Measurements from ENCODE around the gene FXYD3. TPM values are rescaled to one million over a fixed set of nuclear protein-coding genes. Genes with fewer than 3 reads are reported as not detected.
"Not testable (repeated sequence)": the region's sequence is repeated elsewhere in the genome, so short reads cannot be mapped to it uniquely, and the experiment has no call there.

FXYD3 gene
- polyA plus RNA-seq, 1 donor = 0.42 TPM

- DNase-seq (ENCODE audit: low read depth) = no peak
These were observed 29.2 kb upstream of the FXYD3 start for GRCh38 chr19:35086455-35086854.

GRCh38 chr19:35087393-35087792 is 28.2 kb upstream of the FXYD3 start:
- no peak for DNase-seq (ENCODE audit: low read depth)

GRCh38 chr19:35088131-35088913 is 27.3 kb upstream of the FXYD3 start:
- DNase-seq (ENCODE audit: low read depth) = no peak

- DNase-seq (ENCODE audit: low read depth) = no peak
These were observed 26.1 kb upstream of the FXYD3 start for GRCh38 chr19:35089554-35089953.

- DNase-seq (ENCODE audit: low read depth) = no peak
These were observed 25.5 kb upstream of the FXYD3 start for GRCh38 chr19:35090160-35090505.

- no peak for DNase-seq (ENCODE audit: low read depth)
These were observed 25.0 kb upstream of the FXYD3 start for GRCh38 chr19:35090506-35091214.

- no peak for DNase-seq (ENCODE audit: low read depth)
These were observed 22.2 kb upstream of the FXYD3 start for GRCh38 chr19:35093430-35093829.

GRCh38 chr19:35093941-35094647 is 21.5 kb upstream of the FXYD3 start:
- DNase-seq (ENCODE audit: low read depth) = no peak

GRCh38 chr19:35094656-35095055 is 21.0 kb upstream of the FXYD3 start:
- DNase-seq (ENCODE audit: low read depth) = no peak

GRCh38 chr19:35095667-35096368 is 19.8 kb upstream of the FXYD3 start:
- DNase-seq (ENCODE audit: low read depth) = no peak

- DNase-seq (ENCODE audit: low read depth) = no peak
These were observed 17.1 kb upstream of the FXYD3 start for GRCh38 chr19:35098413-35099049.

- no peak for DNase-seq (ENCODE audit: low read depth)
These were observed 16.3 kb upstream of the FXYD3 start for GRCh38 chr19:35099155-35099896.

GRCh38 chr19:35099897-35100275 is 15.7 kb upstream of the FXYD3 start:
- DNase-seq (ENCODE audit: low read depth) = no peak

- DNase-seq (ENCODE audit: low read depth) = no peak
These were observed 14.8 kb upstream of the FXYD3 start for GRCh38 chr19:35100588-35101533.

GRCh38 chr19:35101949-35102348 is 13.7 kb upstream of the FXYD3 start:
- not testable (repeated sequence) for DNase-seq (ENCODE audit: low read depth)

GRCh38 chr19:35103614-35104013 is 12.0 kb upstream of the FXYD3 start:
- not testable (repeated sequence) for DNase-seq (ENCODE audit: low read depth)

- no peak for DNase-seq (ENCODE audit: low read depth)
These were observed 11.3 kb upstream of the FXYD3 start for GRCh38 chr19:35104361-35104760.

GRCh38 chr19:35105047-35105410 is 10.6 kb upstream of the FXYD3 start:
- DNase-seq (ENCODE audit: low read depth) = no peak

GRCh38 chr19:35105411-35106290 is 10.0 kb upstream of the FXYD3 start:
- no peak for DNase-seq (ENCODE audit: low read depth)
